PC-9 (cell line): ENCODE results near the gene NGDN.

ENCODE experiments used
- EZH2 ChIP-seq: fragments of 200-600 bp; sonication (generic); IDR thresholded peaks from 2 replicates; pipeline ENCODE4 v1.8.0; 2017; ENCODE audit warnings: antibody characterized with exemption, low read depth
- TF ChIP-seq, protein P1 (sequence below): fragments of 200-600 bp; sonication (generic); conservative IDR thresholded peaks from 2 replicates; pipeline ENCODE4 v1.6.1; 2017; ENCODE audit warnings: mixed run types, antibody characterized with exemption, mild to moderate bottlenecking, moderate library complexity

GRCh38 chr14:23430723-23431085, 38.8 kb upstream of the NGDN start:
- TF ChIP-seq, protein P1, sequence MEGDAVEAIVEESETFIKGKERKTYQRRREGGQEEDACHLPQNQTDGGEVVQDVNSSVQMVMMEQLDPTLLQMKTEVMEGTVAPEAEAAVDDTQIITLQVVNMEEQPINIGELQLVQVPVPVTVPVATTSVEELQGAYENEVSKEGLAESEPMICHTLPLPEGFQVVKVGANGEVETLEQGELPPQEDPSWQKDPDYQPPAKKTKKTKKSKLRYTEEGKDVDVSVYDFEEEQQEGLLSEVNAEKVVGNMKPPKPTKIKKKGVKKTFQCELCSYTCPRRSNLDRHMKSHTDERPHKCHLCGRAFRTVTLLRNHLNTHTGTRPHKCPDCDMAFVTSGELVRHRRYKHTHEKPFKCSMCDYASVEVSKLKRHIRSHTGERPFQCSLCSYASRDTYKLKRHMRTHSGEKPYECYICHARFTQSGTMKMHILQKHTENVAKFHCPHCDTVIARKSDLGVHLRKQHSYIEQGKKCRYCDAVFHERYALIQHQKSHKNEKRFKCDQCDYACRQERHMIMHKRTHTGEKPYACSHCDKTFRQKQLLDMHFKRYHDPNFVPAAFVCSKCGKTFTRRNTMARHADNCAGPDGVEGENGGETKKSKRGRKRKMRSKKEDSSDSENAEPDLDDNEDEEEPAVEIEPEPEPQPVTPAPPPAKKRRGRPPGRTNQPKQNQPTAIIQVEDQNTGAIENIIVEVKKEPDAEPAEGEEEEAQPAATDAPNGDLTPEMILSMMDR, result no peak
- TF ChIP-seq EZH2, result no peak
